ENCODE results near the gene S1PR3.
A peak's percentile ranks its signal among the peaks of the same experiment; 100 is the strongest.

S1PR3 gene

GRCh38 chr9:88996046-88996920, 5.0 kb downstream of the S1PR3 start:
- FAIRE-seq (no peak), DNase-seq (ENCODE audit: insufficient read length, low spot score) (no peak)
- TF ChIP-seq SPI1 (IDR thresholded peaks at IDR 0.05; ENCODE audit: low read depth, low read length), result no peak
- TF ChIP-seq TAF1 (IDR thresholded peaks at IDR 0.05; ENCODE audit: low read depth, low read length), result no peak
- TF ChIP-seq PAX5 (IDR thresholded peaks at IDR 0.05; ENCODE audit: insufficient read depth, low read length, severe bottlenecking), result no peak
- no peak for TF ChIP-seq POLR2AphosphoS5 (IDR thresholded peaks at IDR 0.05; ENCODE audit: low read depth, low read length)
- no peak for TF ChIP-seq POLR2A (IDR thresholded peaks at IDR 0.05; ENCODE audit: low read depth, low read length)
- TF ChIP-seq POU2F2 (IDR thresholded peaks at IDR 0.05; ENCODE audit: low read depth, low read length), result no peak

GRCh38 chr9:88996921-88997235, 5.6 kb downstream of the S1PR3 start:
- TF ChIP-seq PAX5 (IDR thresholded peaks at IDR 0.05; ENCODE audit: insufficient read depth, low read length, severe bottlenecking), result no peak
- TF ChIP-seq POU2F2 (IDR thresholded peaks at IDR 0.05; ENCODE audit: low read depth, low read length), result no peak
- no peak for TF ChIP-seq POLR2AphosphoS5 (IDR thresholded peaks at IDR 0.05; ENCODE audit: low read depth, low read length)
- TF ChIP-seq SPI1 (IDR thresholded peaks at IDR 0.05; ENCODE audit: low read depth, low read length), result no peak
- no peak for TF ChIP-seq POLR2A (IDR thresholded peaks at IDR 0.05; ENCODE audit: low read depth, low read length)
- TF ChIP-seq TAF1 (IDR thresholded peaks at IDR 0.05; ENCODE audit: low read depth, low read length), result no peak
- no peak for DNase-seq (ENCODE audit: insufficient read length, low spot score)
- no peak for FAIRE-seq

- no peak for DNase-seq (ENCODE audit: insufficient read length, low spot score)
- TF ChIP-seq POLR2A (IDR thresholded peaks at IDR 0.05; ENCODE audit: low read depth, low read length), result no peak
- FAIRE-seq, result no peak
Observed at GRCh38 chr9:88997646-88998045, 6.4 kb downstream of the S1PR3 start.

- TF ChIP-seq TAF1 (IDR thresholded peaks at IDR 0.05; ENCODE audit: low read depth, low read length) (no peak), PAX5 (IDR thresholded peaks at IDR 0.05; ENCODE audit: insufficient read depth, low read length, severe bottlenecking) (no peak), SPI1 (IDR thresholded peaks at IDR 0.05; ENCODE audit: low read depth, low read length) (no peak), POU2F2 (IDR thresholded peaks at IDR 0.05; ENCODE audit: low read depth, low read length) (no peak), POLR2A (IDR thresholded peaks at IDR 0.05; ENCODE audit: low read depth, low read length) (no peak), POLR2AphosphoS5 (IDR thresholded peaks at IDR 0.05; ENCODE audit: low read depth, low read length) (no peak)
- DNase-seq (ENCODE audit: insufficient read length, low spot score), result no peak
- no peak for FAIRE-seq
Observed at GRCh38 chr9:88998503-88998902, 7.2 kb downstream of the S1PR3 start.

GRCh38 chr9:88998911-88999310, 7.6 kb downstream of the S1PR3 start:
- FAIRE-seq (no peak), DNase-seq (ENCODE audit: insufficient read length, low spot score) (no peak)
- TF ChIP-seq POLR2AphosphoS5 (IDR thresholded peaks at IDR 0.05; ENCODE audit: low read depth, low read length), result no peak
- TF ChIP-seq POU2F2 (IDR thresholded peaks at IDR 0.05; ENCODE audit: low read depth, low read length), result no peak
- no peak for TF ChIP-seq POLR2A (IDR thresholded peaks at IDR 0.05; ENCODE audit: low read depth, low read length)

GRCh38 chr9:89000371-89000781, 9.1 kb downstream of the S1PR3 start:
- FAIRE-seq (no peak), DNase-seq (ENCODE audit: insufficient read length, low spot score) (no peak)
- no peak for TF ChIP-seq POU2F2 (IDR thresholded peaks at IDR 0.05; ENCODE audit: low read depth, low read length)

- FAIRE-seq (peak; percentile 74), DNase-seq (ENCODE audit: insufficient read length, low spot score) (peak; percentile 74)
- no peak for TF ChIP-seq TAF1 (IDR thresholded peaks at IDR 0.05; ENCODE audit: low read depth, low read length)
- no peak for TF ChIP-seq POLR2AphosphoS5 (IDR thresholded peaks at IDR 0.05; ENCODE audit: low read depth, low read length)
- no peak for TF ChIP-seq SPI1 (IDR thresholded peaks at IDR 0.05; ENCODE audit: low read depth, low read length)
- no peak for TF ChIP-seq POLR2A (IDR thresholded peaks at IDR 0.05; ENCODE audit: low read depth, low read length)
- no peak for TF ChIP-seq POU2F2 (IDR thresholded peaks at IDR 0.05; ENCODE audit: low read depth, low read length)
- no peak for TF ChIP-seq PAX5 (IDR thresholded peaks at IDR 0.05; ENCODE audit: insufficient read depth, low read length, severe bottlenecking)
Observed at GRCh38 chr9:89000973-89001916, 10.0 kb downstream of the S1PR3 start.

GRCh38 chr9:89001917-89002540, 10.8 kb downstream of the S1PR3 start:
- DNase-seq (ENCODE audit: insufficient read length, low spot score), result no peak
- TF ChIP-seq PAX5 (IDR thresholded peaks at IDR 0.05; ENCODE audit: insufficient read depth, low read length, severe bottlenecking) (no peak), POU2F2 (IDR thresholded peaks at IDR 0.05; ENCODE audit: low read depth, low read length) (no peak), TAF1 (IDR thresholded peaks at IDR 0.05; ENCODE audit: low read depth, low read length) (no peak), POLR2A (IDR thresholded peaks at IDR 0.05; ENCODE audit: low read depth, low read length) (no peak), SPI1 (IDR thresholded peaks at IDR 0.05; ENCODE audit: low read depth, low read length) (no peak), POLR2AphosphoS5 (IDR thresholded peaks at IDR 0.05; ENCODE audit: low read depth, low read length) (no peak)
- FAIRE-seq, result no peak

GRCh38 chr9:89002987-89003386, 11.7 kb downstream of the S1PR3 start:
- no peak for TF ChIP-seq POU2F2 (IDR thresholded peaks at IDR 0.05; ENCODE audit: low read depth, low read length)
- TF ChIP-seq SPI1 (IDR thresholded peaks at IDR 0.05; ENCODE audit: low read depth, low read length), result no peak
- TF ChIP-seq POLR2A (IDR thresholded peaks at IDR 0.05; ENCODE audit: low read depth, low read length), result no peak
- no peak for TF ChIP-seq POLR2AphosphoS5 (IDR thresholded peaks at IDR 0.05; ENCODE audit: low read depth, low read length)
- TF ChIP-seq TAF1 (IDR thresholded peaks at IDR 0.05; ENCODE audit: low read depth, low read length), result no peak
- no peak for TF ChIP-seq PAX5 (IDR thresholded peaks at IDR 0.05; ENCODE audit: insufficient read depth, low read length, severe bottlenecking)
- FAIRE-seq (no peak), DNase-seq (ENCODE audit: insufficient read length, low spot score) (no peak)
